RWPE2 (cell line): ENCODE measurements around the gene MYLK4.

Experiments used
- ATAC-seq: fragments of 200-7000 bp; cut with Tn5 transposase; 3 replicates; pipeline ENCODE4 v1.9.1; 2021; ENCODE audit warnings: low read depth
- DNase-seq: peaks from one replicate; pipeline ENCODE4 v3.0.0-alpha.2; 2020; ENCODE audit warnings: low spot score
- H3K27ac ChIP-seq: fragments of 450-650 bp; 2 replicates; pipeline ENCODE4 v1.5.1; 2017; ENCODE audit warnings: mild to moderate bottlenecking; ENCODE audit not compliant: poor library complexity, severe bottlenecking
- H3K27me3 ChIP-seq: fragments of 250-450 bp; sonication (Bioruptor Pico); 2 replicates; pipeline ENCODE4 v1.5.1; 2021; ENCODE audit warnings: mild to moderate bottlenecking, moderate library complexity; ENCODE audit not compliant: insufficient read depth, poor library complexity, severe bottlenecking
- H3K36me3 ChIP-seq: fragments of 250-450 bp; sonication (Bioruptor Pico); 2 replicates; pipeline ENCODE4 v1.5.1; 2020; ENCODE audit warnings: low read depth, mild to moderate bottlenecking, moderate library complexity
- H3K4me1 ChIP-seq: fragments of 250-450 bp; sonication (Bioruptor Pico); 2 replicates; pipeline ENCODE4 v1.5.1; 2021; ENCODE audit warnings: mild to moderate bottlenecking, moderate library complexity; ENCODE audit not compliant: insufficient read depth, poor library complexity, severe bottlenecking
- H3K4me3 ChIP-seq: fragments of 250-450 bp; sonication (Bioruptor Pico); 2 replicates; pipeline ENCODE4 v1.5.1; 2021; ENCODE audit warnings: mild to moderate bottlenecking, moderate library complexity; ENCODE audit not compliant: severe bottlenecking
- H3K9me3 ChIP-seq: fragments of 250-450 bp; sonication (Bioruptor Pico); 2 replicates; pipeline ENCODE4 v1.5.1; 2021; ENCODE audit warnings: mild to moderate bottlenecking, moderate library complexity; ENCODE audit not compliant: severe bottlenecking
- CTCF ChIP-seq: fragments of 450-650 bp; IDR thresholded peaks from one replicate; pipeline ENCODE4 v1.5.1; 2017; ENCODE audit warnings: mild to moderate bottlenecking, moderate library complexity; ENCODE audit not compliant: poor library complexity, severe bottlenecking

MYLK4 gene

GRCh38 chr6:2754393-2754792 lies 3.7 kb upstream of the MYLK4 start:
- TF ChIP-seq CTCF, result no peak
- no peaks in the 10 kb centered on the region for H3K4me1 ChIP-seq
- ATAC-seq, result no peak
- H3K4me3 ChIP-seq, result no peak overlapping the region
- H3K27ac ChIP-seq, result no peak overlapping the region
- no peaks in the 10 kb centered on the region for H3K9me3 ChIP-seq
- H3K36me3 ChIP-seq, result no peaks in the 10 kb centered on the region
- DNase-seq, result no peak
- no peaks in the 10 kb centered on the region for H3K27me3 ChIP-seq

GRCh38 chr6:2753743-2754142 lies 3.0 kb upstream of the MYLK4 start:
- no peaks in the 10 kb centered on the region for H3K9me3 ChIP-seq
- no peaks in the 10 kb centered on the region for H3K4me1 ChIP-seq
- H3K27ac ChIP-seq, result no peak overlapping the region
- H3K4me3 ChIP-seq, result no peak overlapping the region
- no peaks in the 10 kb centered on the region for H3K36me3 ChIP-seq
- no peaks in the 10 kb centered on the region for H3K27me3 ChIP-seq
- no peak for ATAC-seq
- DNase-seq, result no peak
- TF ChIP-seq CTCF, result no peak

- DNase-seq, result no peak
- no peak overlapping the region for H3K27ac ChIP-seq
- no peaks in the 10 kb centered on the region for H3K27me3 ChIP-seq
- no peaks in the 10 kb centered on the region for H3K36me3 ChIP-seq
- no peak overlapping the region for H3K4me3 ChIP-seq
- no peak for ATAC-seq
- H3K4me1 ChIP-seq, result no peaks in the 10 kb centered on the region
- no peak for TF ChIP-seq CTCF
- H3K9me3 ChIP-seq, result no peaks in the 10 kb centered on the region
Measured at GRCh38 chr6:2753110-2753489, 2.4 kb upstream of the MYLK4 start.

GRCh38 chr6:2752477-2753109 lies 1.9 kb upstream of the MYLK4 start:
- ATAC-seq (no peak), DNase-seq (no peak)
- Histone ChIP-seq H3K9me3 (no peaks in the 10 kb centered on the region), H3K4me1 (no peaks in the 10 kb centered on the region), H3K36me3 (no peaks in the 10 kb centered on the region), H3K27me3 (no peaks in the 10 kb centered on the region), H3K27ac (no peak overlapping the region), H3K4me3 (no peak overlapping the region)
- TF ChIP-seq CTCF, result no peak

GRCh38 chr6:2751871-2752270 lies 1.1 kb upstream of the MYLK4 start:
- Histone ChIP-seq H3K4me1 (no peaks in the 10 kb centered on the region), H3K27ac (no peak overlapping the region), H3K36me3 (no peaks in the 10 kb centered on the region), H3K27me3 (no peaks in the 10 kb centered on the region), H3K4me3 (no peak overlapping the region), H3K9me3 (no peaks in the 10 kb centered on the region)
- TF ChIP-seq CTCF, result no peak
- DNase-seq, result no peak
- ATAC-seq, result no peak
